GM03348 (cell line): ENCODE measurements around the gene HHIPL1.

Experiments
- DNase-seq: peaks from one replicate; pipeline ENCODE4 v3.0.0; 2012; ENCODE audit warnings: low spot score

The HHIPL1 gene

DNA sequence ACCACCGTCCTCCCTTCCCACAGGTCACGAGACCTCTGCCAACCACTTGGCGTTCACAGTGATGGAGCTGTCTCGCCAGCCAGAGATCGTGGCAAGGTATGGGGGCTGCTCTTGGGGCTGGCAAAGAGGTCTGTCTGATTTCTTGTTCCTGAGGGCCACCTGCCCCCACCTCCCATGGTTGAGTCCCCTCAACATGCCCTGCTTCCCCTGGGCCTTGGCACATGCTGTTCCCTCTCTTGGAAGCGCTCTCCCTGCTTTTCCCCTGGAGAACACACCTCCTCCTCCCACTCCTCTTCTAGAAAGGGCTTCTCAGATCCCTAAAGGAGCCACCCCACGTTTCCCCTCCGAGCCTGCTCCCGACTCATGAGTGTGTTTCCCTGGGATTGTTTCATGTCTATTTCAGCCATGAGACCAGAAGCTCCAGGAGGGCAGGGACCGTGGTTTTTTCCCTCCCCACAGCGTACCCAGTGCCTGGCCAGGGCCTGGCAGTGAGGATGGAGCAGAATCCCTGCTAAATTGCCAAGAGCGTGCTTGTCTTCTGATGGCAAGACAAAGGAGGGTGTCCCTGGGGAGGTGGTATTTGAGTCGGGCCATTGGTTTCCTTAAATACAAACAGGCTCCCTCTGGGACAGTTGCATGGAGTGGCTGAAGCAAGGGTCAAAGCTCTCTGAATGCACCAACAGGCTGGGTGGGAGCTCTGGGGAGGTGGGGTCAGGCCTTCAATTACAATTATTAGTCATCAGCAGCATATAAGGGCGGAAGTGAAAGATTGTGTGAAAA is 73.3 kb downstream of the HHIPL1 start:
- no peak for DNase-seq

GRCh38 chr14:99718811-99719192 is 73.9 kb downstream of the HHIPL1 start:
- DNase-seq = no peak

DNA sequence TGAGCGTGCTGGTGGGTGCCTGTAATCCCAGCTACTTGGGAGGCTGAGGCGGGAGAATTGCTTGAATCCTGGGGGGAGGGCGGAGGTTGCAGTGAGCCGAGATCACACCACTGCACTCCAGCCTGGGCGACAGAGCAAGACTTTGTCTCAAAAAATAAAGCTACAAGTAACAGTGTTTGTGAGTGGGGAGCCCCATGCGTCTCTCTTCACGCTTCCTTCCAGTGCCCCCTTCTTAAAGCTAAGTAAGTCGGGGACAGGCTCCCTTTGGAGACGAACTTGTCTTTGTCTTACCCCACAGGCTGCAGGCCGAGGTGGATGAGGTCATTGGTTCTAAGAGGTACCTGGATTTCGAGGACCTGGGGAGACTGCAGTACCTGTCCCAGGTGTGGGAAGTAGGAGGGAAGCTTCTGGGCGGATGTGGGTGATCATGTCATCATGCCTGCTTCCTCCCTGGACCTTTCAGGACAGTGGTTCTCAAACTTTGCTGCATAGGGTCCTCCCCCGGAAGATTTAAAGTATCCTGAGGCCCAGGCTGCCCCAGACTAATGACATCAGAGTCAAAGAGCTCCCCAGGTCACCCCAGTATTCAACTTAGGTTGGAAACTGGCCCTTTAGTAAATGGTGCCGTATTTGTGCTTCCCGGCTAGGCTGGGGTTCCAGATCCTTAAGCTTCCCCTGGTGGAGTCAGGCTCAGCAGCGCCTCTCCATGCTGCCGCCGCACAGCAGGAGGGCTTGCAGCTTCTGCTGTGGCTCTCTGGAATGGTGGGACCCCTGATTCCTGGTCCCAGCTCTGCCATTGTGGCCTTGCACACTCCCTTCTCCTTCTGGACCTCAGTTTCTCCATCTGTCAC is 76.2 kb downstream of the HHIPL1 start:
- no peak for DNase-seq

DNA sequence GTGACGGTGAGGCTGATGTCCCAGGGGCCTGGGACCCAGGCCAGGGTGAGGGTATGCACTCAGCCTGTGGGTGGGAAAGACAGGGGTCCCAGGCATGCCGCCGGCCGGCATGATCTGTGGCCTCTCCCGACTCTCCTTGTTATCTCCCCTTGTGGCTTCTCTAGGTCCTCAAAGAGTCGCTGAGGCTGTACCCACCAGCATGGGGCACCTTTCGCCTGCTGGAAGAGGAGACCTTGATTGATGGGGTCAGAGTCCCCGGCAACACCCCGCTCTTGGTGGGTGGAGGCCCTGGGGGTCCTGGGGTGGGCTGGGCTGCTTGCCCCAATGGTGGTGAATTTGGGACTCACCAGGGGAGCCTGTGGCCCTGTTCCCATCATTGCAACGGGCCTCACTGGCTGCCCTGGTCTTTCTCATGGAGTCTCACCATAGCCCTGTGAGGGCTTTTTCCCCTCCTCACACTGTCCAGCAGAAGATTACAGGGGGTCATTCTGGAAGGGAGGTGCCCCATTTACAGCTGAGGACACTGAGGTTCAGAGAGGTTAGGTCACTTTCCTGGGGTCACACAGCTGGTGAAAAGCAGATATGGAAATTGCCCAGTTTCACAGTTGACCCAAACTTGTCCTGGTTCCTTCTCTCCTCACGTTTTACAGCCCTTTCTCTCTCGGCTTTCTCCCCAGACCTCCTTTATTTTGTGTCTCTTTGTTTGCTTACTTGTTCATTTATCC is 77.0 kb downstream of the HHIPL1 start:
- DNase-seq = no peak

DNA sequence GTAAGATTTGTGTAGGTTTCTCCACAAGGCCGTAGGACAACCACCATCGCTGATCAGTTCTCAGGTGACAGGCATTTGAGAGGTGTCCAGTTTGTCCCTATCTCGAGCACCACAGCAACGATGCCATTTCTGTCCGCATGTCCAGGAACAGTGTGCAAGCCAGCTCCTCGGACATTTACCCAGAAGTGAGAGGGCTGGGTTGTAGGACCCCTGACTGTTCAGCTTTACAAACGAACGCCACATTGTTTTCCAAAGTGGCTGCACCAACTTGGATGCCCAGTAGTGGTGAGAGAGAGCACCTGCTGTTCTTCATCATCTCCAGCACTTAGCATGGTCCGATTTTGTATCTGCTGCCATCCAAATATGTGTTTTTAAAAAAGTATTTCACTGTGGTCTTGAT is 77.8 kb downstream of the HHIPL1 start:
- no peak for DNase-seq

DNA sequence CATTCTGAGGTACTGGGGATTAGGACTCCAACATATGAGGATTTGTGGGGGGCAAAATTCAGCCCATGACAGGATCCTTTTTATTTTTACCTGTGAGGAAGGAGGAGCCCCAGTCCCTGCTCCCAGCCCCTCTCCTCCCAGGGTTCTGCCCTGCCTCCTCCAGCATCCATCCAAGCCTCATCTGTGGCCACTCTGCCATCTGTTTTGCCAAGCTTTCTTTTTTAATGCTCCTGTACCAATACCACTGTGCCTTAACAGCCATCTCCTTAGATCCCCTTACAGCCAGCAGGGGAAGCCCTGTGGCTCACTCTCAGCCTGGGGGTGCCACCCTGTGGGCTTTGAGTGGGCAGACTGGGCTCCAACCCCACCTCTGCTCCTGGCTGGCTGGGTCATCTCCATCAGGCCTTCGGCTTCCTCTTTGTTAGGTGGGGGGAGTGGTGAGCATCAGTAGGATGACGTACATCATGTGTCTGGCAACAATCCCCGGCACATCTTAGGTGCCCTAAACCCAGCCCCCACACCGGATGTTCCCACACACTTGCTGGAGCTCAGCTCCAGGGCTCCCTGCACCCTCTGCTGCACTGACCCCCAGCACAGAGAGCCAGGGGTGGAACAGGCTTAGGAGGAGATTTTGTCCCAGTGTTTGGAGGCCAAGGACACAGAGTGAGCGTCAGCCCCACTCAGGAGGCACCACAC is 79.4 kb downstream of the HHIPL1 start:
- DNase-seq = no peak

- no peak for DNase-seq
Measured at GRCh38 chr14:99724939-99725773, 80.2 kb downstream of the HHIPL1 start.

- no peak for DNase-seq
Measured at GRCh38 chr14:99725774-99726537, 81.0 kb downstream of the HHIPL1 start.

DNA sequence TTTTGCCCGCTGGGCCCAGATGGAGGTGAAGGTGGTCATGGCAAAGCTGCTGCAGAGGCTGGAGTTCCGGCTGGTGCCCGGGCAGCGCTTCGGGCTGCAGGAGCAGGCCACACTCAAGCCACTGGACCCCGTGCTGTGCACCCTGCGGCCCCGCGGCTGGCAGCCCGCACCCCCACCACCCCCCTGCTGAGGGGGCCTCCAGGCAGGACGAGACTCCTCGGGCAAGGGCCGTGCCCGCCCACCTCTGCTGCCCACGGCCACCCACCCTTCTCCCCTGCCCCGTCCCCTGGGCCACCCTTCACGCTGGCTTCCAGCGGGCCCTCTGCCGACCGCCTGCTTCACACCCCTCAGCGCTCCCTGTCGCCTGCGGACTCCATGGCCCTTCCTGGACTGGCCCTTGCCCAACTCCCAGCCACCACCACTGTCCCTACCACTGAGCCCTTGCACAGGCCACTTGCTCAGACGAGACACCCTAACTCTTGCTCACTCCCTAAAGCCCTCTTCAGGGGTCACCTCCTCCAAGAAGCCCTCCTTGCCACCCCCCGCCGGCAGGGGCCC is 81.7 kb downstream of the HHIPL1 start:
- no peak for DNase-seq

GRCh38 chr14:99727096-99727870 is 82.4 kb downstream of the HHIPL1 start:
- DNase-seq = no peak

GRCh38 chr14:99728231-99728920 is 83.4 kb downstream of the HHIPL1 start:
- DNase-seq = no peak

- DNase-seq = no peak
Measured at GRCh38 chr14:99728981-99729451, 84.1 kb downstream of the HHIPL1 start.
